ENCODE data around the gene MYADML2.

The MYADML2 gene

GRCh38 chr17:81992306-81993102 lies 45.5 kb upstream of the MYADML2 start:
- H3K27me3 ChIP-seq (replicated peaks in 2 of 5; ENCODE audit: control insufficient read depth in 4 of 5, insufficient read depth in 5 of 5, low read length in 4 of 5), result no peaks in the 10 kb centered on the region
- peaks cover 0 to 4% (median 0%) of the 10 kb centered on the region in 5 experiments for H3K9me3 ChIP-seq (ENCODE audit: control extremely low read depth in 1 of 5, control insufficient read depth in 4 of 5, insufficient read depth in 2 of 5, low read depth in 1 of 5, low read length in 4 of 5)
- H3K36me3 ChIP-seq (ENCODE audit: control insufficient read depth in 4 of 4, insufficient read depth in 4 of 4, low read length in 3 of 4), result peaks cover 0 to 28% (median 6%) of the 10 kb centered on the region in 4 experiments
- no peak overlapping the region for H3K27ac ChIP-seq (ENCODE audit: insufficient read depth in 1 of 2, low read depth in 1 of 2, low read length in 2 of 2, poor library complexity in 1 of 2, severe bottlenecking in 2 of 2)
- ChIA-PET POLR2A (interaction anchor here (1.4 kb wide), 1 partner anchor 9 kb away, joined by 3 read pairs; no protein-coding TSS in a partner anchor), CTCF (interaction anchor here (1.9 kb wide), 1 partner anchor 32 kb away, joined by 8 read pairs; the partner anchor contains the start of gene NOTUM)
- no peak for DNase-seq
- H3K4me1 ChIP-seq (ENCODE audit: control extremely low read depth in 1 of 4, control insufficient read depth in 4 of 4, insufficient read depth in 4 of 4, low read length in 3 of 4), result peaks cover 0 to 2% (median 0%) of the 10 kb centered on the region in 4 experiments
- WGBS (ENCODE audit: insufficient coverage), result 98% methylated on average over 28 of the region's 31 CpGs
- no peak overlapping the region for H3K4me3 ChIP-seq (ENCODE audit: control insufficient read depth in 1 of 7, extremely low read depth in 1 of 7, insufficient read depth in 4 of 7, low read depth in 2 of 7, low read length in 6 of 7)

DNA sequence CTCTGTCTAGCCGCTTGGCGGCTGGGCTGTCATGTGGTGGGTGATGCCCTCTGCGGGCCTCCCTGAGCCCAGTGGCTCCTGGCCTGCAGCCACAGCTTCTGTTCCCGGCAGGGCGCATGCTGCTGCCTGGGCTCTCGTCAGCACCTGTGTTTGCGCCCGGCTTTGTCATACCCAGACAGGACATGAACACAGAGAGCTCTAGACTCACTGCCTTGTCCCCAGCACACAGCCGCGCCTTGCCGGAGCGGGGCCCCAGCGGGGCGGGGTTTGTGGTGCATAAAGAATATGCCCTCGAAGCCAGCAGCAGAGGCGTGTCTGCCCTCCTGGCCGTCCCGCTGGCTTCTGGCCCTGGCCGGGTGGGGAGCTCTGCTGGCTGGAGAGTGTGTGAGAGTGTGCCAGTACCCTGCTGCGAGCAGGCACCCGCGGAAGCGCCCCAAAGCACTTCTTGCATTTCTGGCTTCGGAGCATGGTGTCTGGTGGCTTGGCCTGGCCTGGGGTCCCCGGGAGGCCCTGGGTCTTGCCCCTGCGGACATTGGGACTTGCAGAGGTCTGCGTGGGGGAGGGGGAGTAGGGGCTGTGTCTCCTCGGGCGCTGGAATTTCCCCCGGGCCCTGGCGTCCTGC lies 44.8 kb upstream of the MYADML2 start:
- peaks cover 0 to 2% (median 0%) of the 10 kb centered on the region in 4 experiments for H3K4me1 ChIP-seq (ENCODE audit: control extremely low read depth in 1 of 4, control insufficient read depth in 4 of 4, insufficient read depth in 4 of 4, low read length in 3 of 4)
- H3K27ac ChIP-seq (ENCODE audit: insufficient read depth in 1 of 2, low read depth in 1 of 2, low read length in 2 of 2, poor library complexity in 1 of 2, severe bottlenecking in 2 of 2), result no peak overlapping the region
- H3K27me3 ChIP-seq (replicated peaks in 2 of 5; ENCODE audit: control insufficient read depth in 4 of 5, insufficient read depth in 5 of 5, low read length in 4 of 5), result no peaks in the 10 kb centered on the region
- peaks cover 0 to 24% (median 6%) of the 10 kb centered on the region in 4 experiments for H3K36me3 ChIP-seq (ENCODE audit: control insufficient read depth in 4 of 4, insufficient read depth in 4 of 4, low read length in 3 of 4)
- POLR2A ChIA-PET, result interaction anchor here (1.4 kb wide), 1 partner anchor 9 kb away, joined by 3 read pairs; no protein-coding TSS in a partner anchor
- no peak overlapping the region for H3K4me3 ChIP-seq (ENCODE audit: control insufficient read depth in 1 of 7, extremely low read depth in 1 of 7, insufficient read depth in 4 of 7, low read depth in 2 of 7, low read length in 6 of 7)
- DNase-seq, result no peak
- CTCF ChIA-PET, result interaction anchor here (0.9 to 1.9 kb wide), 2 partner anchors 28 to 32 kb away, joined by 3 to 8 read pairs; partner anchors contain the start of gene NOTUM
- peaks cover 0 to 4% (median 0%) of the 10 kb centered on the region in 5 experiments for H3K9me3 ChIP-seq (ENCODE audit: control extremely low read depth in 1 of 5, control insufficient read depth in 4 of 5, insufficient read depth in 2 of 5, low read depth in 1 of 5, low read length in 4 of 5)
- 97% methylated on average over 21 of the region's 31 CpGs for WGBS (ENCODE audit: insufficient coverage)

DNA sequence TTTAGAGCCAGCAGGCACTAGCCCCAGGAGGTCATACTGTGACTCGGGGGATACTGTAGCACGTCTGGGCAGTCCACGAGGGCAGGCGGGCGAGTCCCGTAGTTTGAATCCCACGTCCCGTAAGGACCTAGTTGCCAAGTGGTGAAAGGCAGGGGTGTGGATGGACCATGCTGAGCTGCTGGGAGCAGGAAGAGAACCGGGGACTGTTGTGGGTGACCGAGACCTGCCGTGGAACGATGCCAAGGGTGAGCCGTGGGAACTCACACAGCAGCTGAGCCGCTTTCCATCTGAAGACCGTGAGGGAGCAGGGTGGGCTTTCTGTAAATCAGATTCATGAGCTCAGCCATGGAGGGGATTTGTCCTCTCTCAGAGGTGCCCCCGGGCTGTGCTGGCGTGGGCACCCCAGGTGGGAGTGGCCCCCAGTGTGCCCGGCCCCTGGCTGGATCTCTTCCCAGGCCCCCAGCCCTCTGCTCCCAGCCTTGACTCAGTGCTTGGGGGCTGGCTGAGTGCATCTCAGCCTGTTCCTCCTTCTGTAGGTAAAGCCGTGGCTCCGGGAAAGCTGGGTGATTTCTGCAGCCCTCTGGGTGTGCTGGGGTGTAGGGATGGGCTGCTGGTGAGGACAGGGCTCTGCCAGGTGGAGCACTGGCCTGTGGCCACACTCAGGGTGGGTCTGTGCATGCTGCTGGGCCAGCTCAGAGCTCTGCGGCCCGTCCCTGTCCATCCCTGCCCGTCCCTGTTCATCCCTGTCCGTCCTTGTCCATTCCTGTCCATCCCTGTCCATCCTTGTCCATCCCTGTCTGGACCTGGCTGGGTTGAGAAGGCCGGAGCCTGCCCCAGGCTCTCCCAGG lies 44.0 kb upstream of the MYADML2 start:
- WGBS (ENCODE audit: insufficient coverage), result 97% methylated on average over 23 of the region's 25 CpGs
- ChIA-PET CTCF (interaction anchor here (0.9 to 2.5 kb wide), 5 partner anchors 12 to 36 kb away, joined by 3 to 8 read pairs (median 3); partner anchors contain the start of gene NOTUM), POLR2A (interaction anchor here (1.4 kb wide), 1 partner anchor 8 kb away, joined by 3 read pairs; no protein-coding TSS in a partner anchor)
- no peak for DNase-seq
- Histone ChIP-seq H3K4me3 (ENCODE audit: control insufficient read depth in 1 of 7, extremely low read depth in 1 of 7, insufficient read depth in 4 of 7, low read depth in 2 of 7, low read length in 6 of 7) (no peak overlapping the region), H3K36me3 (ENCODE audit: control insufficient read depth in 4 of 4, insufficient read depth in 4 of 4, low read length in 3 of 4) (peaks cover 0 to 24% (median 6%) of the 10 kb centered on the region in 4 experiments), H3K9me3 (ENCODE audit: control extremely low read depth in 1 of 5, control insufficient read depth in 4 of 5, insufficient read depth in 2 of 5, low read depth in 1 of 5, low read length in 4 of 5) (peaks cover 0 to 4% (median 0%) of the 10 kb centered on the region in 5 experiments), H3K4me1 (ENCODE audit: control extremely low read depth in 1 of 4, control insufficient read depth in 4 of 4, insufficient read depth in 4 of 4, low read length in 3 of 4) (peaks cover 0 to 2% (median 0%) of the 10 kb centered on the region in 4 experiments), H3K27me3 (replicated peaks in 2 of 5; ENCODE audit: control insufficient read depth in 4 of 5, insufficient read depth in 5 of 5, low read length in 4 of 5) (no peaks in the 10 kb centered on the region), H3K27ac (ENCODE audit: insufficient read depth in 1 of 2, low read depth in 1 of 2, low read length in 2 of 2, poor library complexity in 1 of 2, severe bottlenecking in 2 of 2) (no peak overlapping the region)

GRCh38 chr17:81987161-81987770 lies 40.2 kb upstream of the MYADML2 start:
- ChIA-PET POLR2A (interaction anchor here (0.7 kb wide), 1 partner anchor 265 kb away, joined by 3 read pairs; no protein-coding TSS in a partner anchor), CTCF (no interaction called here)
- H3K4me3 ChIP-seq (ENCODE audit: control insufficient read depth in 1 of 7, extremely low read depth in 1 of 7, insufficient read depth in 4 of 7, low read depth in 2 of 7, low read length in 6 of 7), result no peak overlapping the region
- H3K9me3 ChIP-seq (ENCODE audit: control extremely low read depth in 1 of 5, control insufficient read depth in 4 of 5, insufficient read depth in 2 of 5, low read depth in 1 of 5, low read length in 4 of 5), result peaks cover 0 to 4% (median 0%) of the 10 kb centered on the region in 5 experiments
- WGBS (ENCODE audit: insufficient coverage), result 89% methylated on average over 25 of the region's 26 CpGs
- H3K27me3 ChIP-seq (replicated peaks in 2 of 5; ENCODE audit: control insufficient read depth in 4 of 5, insufficient read depth in 5 of 5, low read length in 4 of 5), result no peaks in the 10 kb centered on the region
- DNase-seq, result no peak
- peaks cover 0 to 11% (median 6%) of the 10 kb centered on the region in 4 experiments for H3K4me1 ChIP-seq (ENCODE audit: control extremely low read depth in 1 of 4, control insufficient read depth in 4 of 4, insufficient read depth in 4 of 4, low read length in 3 of 4)
- peaks cover 2 to 39% (median 21%) of the 10 kb centered on the region in 4 experiments for H3K36me3 ChIP-seq (ENCODE audit: control insufficient read depth in 4 of 4, insufficient read depth in 4 of 4, low read length in 3 of 4)
- H3K27ac ChIP-seq (ENCODE audit: insufficient read depth in 1 of 2, low read depth in 1 of 2, low read length in 2 of 2, poor library complexity in 1 of 2, severe bottlenecking in 2 of 2), result no peak overlapping the region

DNA sequence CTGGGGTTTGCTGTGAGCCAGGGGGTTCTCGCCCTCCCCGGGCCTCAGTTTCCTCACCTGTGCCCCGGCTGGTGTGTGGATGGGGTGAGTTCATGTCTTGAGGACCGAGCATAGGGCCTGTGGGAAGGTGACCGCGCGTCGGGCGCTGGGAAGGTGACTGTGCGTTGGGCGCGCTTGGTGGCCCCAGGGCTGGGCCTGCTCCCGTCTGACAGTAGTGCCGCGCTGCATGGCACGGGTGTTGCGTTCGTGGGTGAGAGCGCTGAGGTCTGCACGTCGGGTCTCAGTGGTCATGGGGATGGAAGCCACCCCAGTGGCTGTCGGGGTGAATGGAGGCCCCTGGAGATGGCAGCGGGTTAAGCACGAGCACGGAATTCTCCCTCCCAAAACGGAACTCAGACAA lies 39.6 kb upstream of the MYADML2 start:
- H3K27me3 ChIP-seq (replicated peaks in 2 of 5; ENCODE audit: control insufficient read depth in 4 of 5, insufficient read depth in 5 of 5, low read length in 4 of 5), result no peaks in the 10 kb centered on the region
- no peak for DNase-seq
- ChIA-PET CTCF (no interaction called here), POLR2A (no interaction called here)
- no peak overlapping the region for H3K4me3 ChIP-seq (ENCODE audit: control insufficient read depth in 1 of 7, extremely low read depth in 1 of 7, insufficient read depth in 4 of 7, low read depth in 2 of 7, low read length in 6 of 7)
- peaks cover 0 to 10% (median 6%) of the 10 kb centered on the region in 4 experiments for H3K4me1 ChIP-seq (ENCODE audit: control extremely low read depth in 1 of 4, control insufficient read depth in 4 of 4, insufficient read depth in 4 of 4, low read length in 3 of 4)
- peaks cover 2 to 41% (median 21%) of the 10 kb centered on the region in 4 experiments for H3K36me3 ChIP-seq (ENCODE audit: control insufficient read depth in 4 of 4, insufficient read depth in 4 of 4, low read length in 3 of 4)
- peaks cover 0 to 4% (median 0%) of the 10 kb centered on the region in 5 experiments for H3K9me3 ChIP-seq (ENCODE audit: control extremely low read depth in 1 of 5, control insufficient read depth in 4 of 5, insufficient read depth in 2 of 5, low read depth in 1 of 5, low read length in 4 of 5)
- H3K27ac ChIP-seq (ENCODE audit: insufficient read depth in 1 of 2, low read depth in 1 of 2, low read length in 2 of 2, poor library complexity in 1 of 2, severe bottlenecking in 2 of 2), result no peak overlapping the region
- WGBS (ENCODE audit: insufficient coverage), result 97% methylated on average over 23 of the region's 26 CpGs

GRCh38 chr17:81984773-81985410 lies 37.9 kb upstream of the MYADML2 start:
- H3K36me3 ChIP-seq (ENCODE audit: control insufficient read depth in 4 of 4, insufficient read depth in 4 of 4, low read length in 3 of 4), result peaks cover 2 to 30% (median 20%) of the 10 kb centered on the region in 4 experiments
- H3K27ac ChIP-seq (ENCODE audit: insufficient read depth in 1 of 2, low read depth in 1 of 2, low read length in 2 of 2, poor library complexity in 1 of 2, severe bottlenecking in 2 of 2), result no peak overlapping the region
- no peaks in the 10 kb centered on the region for H3K27me3 ChIP-seq (replicated peaks in 2 of 5; ENCODE audit: control insufficient read depth in 4 of 5, insufficient read depth in 5 of 5, low read length in 4 of 5)
- no peak overlapping the region for H3K4me3 ChIP-seq (ENCODE audit: control insufficient read depth in 1 of 7, extremely low read depth in 1 of 7, insufficient read depth in 4 of 7, low read depth in 2 of 7, low read length in 6 of 7)
- WGBS (ENCODE audit: insufficient coverage), result 95% methylated on average over 9 of the region's 21 CpGs
- peaks cover 10 to 27% (median 22%) of the 10 kb centered on the region in 4 experiments for H3K4me1 ChIP-seq (ENCODE audit: control extremely low read depth in 1 of 4, control insufficient read depth in 4 of 4, insufficient read depth in 4 of 4, low read length in 3 of 4)
- no peak for DNase-seq
- CTCF ChIA-PET, result interaction anchor here (0.6 to 1.8 kb wide), 4 partner anchors 22 to 81 kb away, joined by 3 to 5 read pairs (median 4); no protein-coding TSS in a partner anchor
- POLR2A ChIA-PET, result interaction anchor here (0.6 kb wide), 1 partner anchor 12 kb away, joined by 3 read pairs; no protein-coding TSS in a partner anchor
- H3K9me3 ChIP-seq (ENCODE audit: control extremely low read depth in 1 of 5, control insufficient read depth in 4 of 5, insufficient read depth in 2 of 5, low read depth in 1 of 5, low read length in 4 of 5), result no peaks in the 10 kb centered on the region

Measured in common myeloid progenitor, CD34-positive (primary cell).